Upper lobe of left lung (tissue), 4 donors: ENCODE data around the gene NPTN.

ENCODE experiments used
- EP300 ChIP-seq, 4 donors: sonication (generic); formaldehyde crosslinking; IDR thresholded peaks; one replicate each; pipeline ENCODE4 v1.5.1; 2017; ENCODE audit warnings: antibody characterized with exemption in 4 of 4, control low read depth in 2 of 4
- POLR2A ChIP-seq, 4 donors: fragments of 450-650 bp; IDR thresholded peaks; one replicate each; pipeline ENCODE4 v1.5.1; 2016 to 2017; ENCODE audit warnings: antibody characterized with exemption in 4 of 4, mild to moderate bottlenecking in 2 of 4
- TF ChIP-seq, protein P1 (sequence below), 6 experiments: fragments of 450-650 bp in 4 of 6; fragments of 200-600 bp in 2 of 6; sonication (generic) in 2 of 6; IDR thresholded peaks; one replicate each; pipeline ENCODE4 v1.5.1; 2016 to 2019; ENCODE audit warnings: antibody characterized with exemption in 6 of 6

GRCh38 chr15:73679964-73680363 is 46.8 kb upstream of the NPTN start:
- TF ChIP-seq, protein P1, sequence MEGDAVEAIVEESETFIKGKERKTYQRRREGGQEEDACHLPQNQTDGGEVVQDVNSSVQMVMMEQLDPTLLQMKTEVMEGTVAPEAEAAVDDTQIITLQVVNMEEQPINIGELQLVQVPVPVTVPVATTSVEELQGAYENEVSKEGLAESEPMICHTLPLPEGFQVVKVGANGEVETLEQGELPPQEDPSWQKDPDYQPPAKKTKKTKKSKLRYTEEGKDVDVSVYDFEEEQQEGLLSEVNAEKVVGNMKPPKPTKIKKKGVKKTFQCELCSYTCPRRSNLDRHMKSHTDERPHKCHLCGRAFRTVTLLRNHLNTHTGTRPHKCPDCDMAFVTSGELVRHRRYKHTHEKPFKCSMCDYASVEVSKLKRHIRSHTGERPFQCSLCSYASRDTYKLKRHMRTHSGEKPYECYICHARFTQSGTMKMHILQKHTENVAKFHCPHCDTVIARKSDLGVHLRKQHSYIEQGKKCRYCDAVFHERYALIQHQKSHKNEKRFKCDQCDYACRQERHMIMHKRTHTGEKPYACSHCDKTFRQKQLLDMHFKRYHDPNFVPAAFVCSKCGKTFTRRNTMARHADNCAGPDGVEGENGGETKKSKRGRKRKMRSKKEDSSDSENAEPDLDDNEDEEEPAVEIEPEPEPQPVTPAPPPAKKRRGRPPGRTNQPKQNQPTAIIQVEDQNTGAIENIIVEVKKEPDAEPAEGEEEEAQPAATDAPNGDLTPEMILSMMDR (IDR thresholded peaks at IDR 0.05): no peak
- TF ChIP-seq POLR2A (IDR thresholded peaks at IDR 0.05) (no peak), EP300 (IDR thresholded peaks at IDR 0.05) (no peak)
